DND-41 (cell line): ENCODE data around the gene PABPC1L.
"Not testable (repeated sequence)": the region's sequence is repeated elsewhere in the genome, so short reads cannot be mapped to it uniquely, and the experiment has no call there.

Source experiments
- ATAC-seq: fragments of 200-7000 bp; cut with Tn5 transposase; 3 replicates; pipeline ENCODE4 v1.9.1; 2021; ENCODE audit warnings: low read depth; ENCODE audit not compliant: insufficient read depth
- DNase-seq: peaks from one replicate; pipeline ENCODE4 v3.0.0-alpha.2; 2020
- H2AFZ ChIP-seq: 2 replicates; pipeline ENCODE4 v1.6.0; 2012; ENCODE audit warnings: low read depth, low read length
- H3K27ac ChIP-seq: 2 replicates; pipeline ENCODE4 v1.5.1; 2012; ENCODE audit warnings: low read length, inconsistent platforms
- H3K27me3 ChIP-seq: fragments of 200-600 bp; sonication (generic); 2 replicates; pipeline ENCODE4 v1.6.0; 2012; ENCODE audit warnings: low read length, mild to moderate bottlenecking, inconsistent platforms; ENCODE audit not compliant: insufficient read depth, poor library complexity
- H3K36me3 ChIP-seq: 2 replicates; pipeline ENCODE4 v1.5.1; 2012; ENCODE audit warnings: low read length, inconsistent platforms; ENCODE audit not compliant: insufficient read depth
- H3K4me1 ChIP-seq: 2 replicates; pipeline ENCODE4 v1.5.1; 2012; ENCODE audit warnings: mild to moderate bottlenecking, low read length; ENCODE audit not compliant: insufficient read depth
- H3K4me2 ChIP-seq: 2 replicates; pipeline ENCODE4 v1.6.0; 2012; ENCODE audit warnings: mild to moderate bottlenecking, moderate library complexity, low read length, inconsistent platforms; ENCODE audit not compliant: insufficient read depth
- H3K4me3 ChIP-seq, 2 experiments: fragments of 200-600 bp in 1 of 2; shearing (Covaris generic) in 1 of 2; 2 replicates each; pipeline ENCODE4 v1.5.1; 2012 to 2016; ENCODE audit warnings: inconsistent platforms in 2 of 2, low read length in 2 of 2, mild to moderate bottlenecking in 2 of 2, low read depth in 1 of 2, moderate library complexity in 1 of 2
- H3K79me2 ChIP-seq: 2 replicates; pipeline ENCODE4 v1.6.0; 2012; ENCODE audit warnings: low read length, inconsistent platforms; ENCODE audit not compliant: insufficient read depth
- H3K9ac ChIP-seq: 2 replicates; pipeline ENCODE4 v1.6.0; 2012; ENCODE audit warnings: low read depth, mild to moderate bottlenecking, inconsistent platforms, low read length, moderate library complexity
- H3K9me3 ChIP-seq: 2 replicates; pipeline ENCODE4 v1.5.1; 2012; ENCODE audit warnings: low read length, moderate library complexity, mild to moderate bottlenecking, inconsistent platforms; ENCODE audit not compliant: insufficient read depth, severe bottlenecking
- H4K20me1 ChIP-seq: 2 replicates; pipeline ENCODE4 v1.6.0; 2012; ENCODE audit warnings: low read length; ENCODE audit not compliant: insufficient read depth
- CTCF ChIP-seq: IDR thresholded peaks from 2 replicates; pipeline ENCODE4 v1.5.1; 2012; ENCODE audit warnings: borderline replicate concordance, low read length, moderate library complexity, mild to moderate bottlenecking; ENCODE audit not compliant: poor library complexity, severe bottlenecking; ENCODE audit errors: extremely low read depth
- EZH2 ChIP-seq: IDR thresholded peaks from 3 replicates; pipeline ENCODE4 v1.6.1; 2012; ENCODE audit warnings: borderline replicate concordance, low read depth, mild to moderate bottlenecking, moderate library complexity, low read length, inconsistent platforms; ENCODE audit not compliant: severe bottlenecking

PABPC1L gene

GRCh38 chr20:44866703-44867335 is 43.0 kb upstream of the PABPC1L start:
- Histone ChIP-seq H3K36me3 (no peaks in the 10 kb centered on the region), H4K20me1 (no peaks in the 10 kb centered on the region), H3K27me3 (peaks cover 14% of the 10 kb centered on the region), H3K79me2 (no peaks in the 10 kb centered on the region), H3K4me1 (peaks cover 6% of the 10 kb centered on the region; the same call in 1 of the 2 replicates), H3K27ac (no peak overlapping the region), H3K4me2 (peak overlapping the region; percentile 58), H2AFZ (peak overlapping the region; percentile 50; the same call in 1 of the 2 replicates), H3K9me3 (no peaks in the 10 kb centered on the region), H3K4me3 (no peak overlapping the region; a peak in 1 of 4 replicates), H3K9ac (peak overlapping the region; percentile 23; the same call in 1 of the 2 replicates)
- DNase-seq (no peak), ATAC-seq (no peak)
- no peak for TF ChIP-seq CTCF
- TF ChIP-seq EZH2: no peak

GRCh38 chr20:44869471-44869870 is 40.4 kb upstream of the PABPC1L start:
- H3K36me3 ChIP-seq: no peaks in the 10 kb centered on the region
- H3K79me2 ChIP-seq: no peaks in the 10 kb centered on the region
- H3K27me3 ChIP-seq: peaks cover 20% of the 10 kb centered on the region
- H3K9ac ChIP-seq: no peak overlapping the region
- no peak overlapping the region for H3K4me2 ChIP-seq
- H2AFZ ChIP-seq: no peak overlapping the region
- ATAC-seq (no peak), DNase-seq (no peak)
- no peaks in the 10 kb centered on the region for H3K9me3 ChIP-seq
- H3K27ac ChIP-seq: no peak overlapping the region
- no peak for TF ChIP-seq EZH2
- no peak for TF ChIP-seq CTCF
- H3K4me3 ChIP-seq: no peak overlapping the region
- H4K20me1 ChIP-seq: no peaks in the 10 kb centered on the region
- peaks cover 6% of the 10 kb centered on the region; the same call in 1 of the 2 replicates for H3K4me1 ChIP-seq

GRCh38 chr20:44882360-44882759 is 27.5 kb upstream of the PABPC1L start:
- H3K4me3 ChIP-seq, DNase-seq, ATAC-seq, H3K27ac ChIP-seq, H3K27me3 ChIP-seq, H2AFZ ChIP-seq, H3K9ac ChIP-seq, H3K9me3 ChIP-seq, H3K36me3 ChIP-seq, H3K4me2 ChIP-seq: not testable (repeated sequence)
- peaks cover 26% of the 10 kb centered on the region for H3K79me2 ChIP-seq
- peaks cover 18% of the 10 kb centered on the region for H4K20me1 ChIP-seq
- peaks cover 22% of the 10 kb centered on the region for H3K4me1 ChIP-seq

- H3K4me2 ChIP-seq: no peak overlapping the region
- peaks cover 9% of the 10 kb centered on the region for H3K36me3 ChIP-seq
- ATAC-seq: no peak
- no peak overlapping the region for H2AFZ ChIP-seq
- no peak overlapping the region for H3K27ac ChIP-seq
- H3K4me1 ChIP-seq: peaks cover 32% of the 10 kb centered on the region
- no peak overlapping the region for H3K9ac ChIP-seq
- no peak for DNase-seq
- peaks cover 36% of the 10 kb centered on the region for H3K79me2 ChIP-seq
- TF ChIP-seq EZH2 (no peak), CTCF (no peak)
- no peaks in the 10 kb centered on the region for H3K9me3 ChIP-seq
- peaks cover 28% of the 10 kb centered on the region for H4K20me1 ChIP-seq
- H3K4me3 ChIP-seq: no peak overlapping the region
- H3K27me3 ChIP-seq: peaks cover 2% of the 10 kb centered on the region
Observed at GRCh38 chr20:44883214-44883902, 26.5 kb upstream of the PABPC1L start.
